Thyroid gland (tissue), 4 donors: ENCODE measurements around the gene SPTLC3. TPM values are rescaled to one million over a fixed set of nuclear protein-coding genes. Genes with fewer than 3 reads are reported as not detected.

Experiments
- DNase-seq, 2 donors: peaks; one replicate each; pipeline ENCODE4 v3.0.0-alpha.2; 2019
- H3K27ac ChIP-seq, 3 donors: fragments of 200-600 bp; sonication (generic); 1 replicate in 2 of 3; 2 replicates in 1 of 3; pipeline ENCODE4 v1.5.1; 2016 to 2019; ENCODE audit warnings: mild to moderate bottlenecking in 1 of 3, moderate library complexity in 1 of 3
- H3K27me3 ChIP-seq: fragments of 200-600 bp; sonication (generic); one replicate; pipeline ENCODE4 v1.5.1; 2019
- H3K36me3 ChIP-seq, 2 donors: fragments of 200-600 bp; sonication (generic); one replicate each; pipeline ENCODE4 v1.5.1; 2016 to 2019
- H3K4me1 ChIP-seq, 2 donors: fragments of 200-600 bp; sonication (generic); one replicate each; pipeline ENCODE4 v1.5.1; 2017 to 2019
- H3K4me3 ChIP-seq, 3 donors: fragments of 200-600 bp; sonication (generic); replicated peaks in 1 of 3; 1 replicate in 2 of 3; 2 replicates in 1 of 3; pipeline ENCODE4 v1.5.1; 2016; ENCODE audit warnings: mild to moderate bottlenecking in 1 of 3
- H3K9me3 ChIP-seq: fragments of 200-600 bp; sonication (generic); one replicate; pipeline ENCODE4 v1.5.1; 2017
- POLR2A ChIP-seq, 2 donors: fragments of 450-650 bp; IDR thresholded peaks; one replicate each; pipeline ENCODE4 v1.6.1; 2017; ENCODE audit warnings: antibody characterized with exemption in 2 of 2, mild to moderate bottlenecking in 2 of 2, moderate library complexity in 1 of 2
- WGBS, 2 donors: methylation state at CpG; one replicate each; pipeline ENCODE4 v1.1.5; 2017; 5-methylcytosine and 5-hydroxymethylcytosine counted together
- intact Hi-C: fragments of 100-400 bp; cut with DNase I; formaldehyde crosslinking; loops from one replicate; pipeline ENCODE4 v1.15.1; 2023
- total RNA-seq, 4 donors: library from RNA; depleted of rRNA; stranded (reverse); fragments of >200 nt; gene quantifications; one replicate each; pipeline ENCODE4 v1.2.3, GENCODE V29; 2016
- TF ChIP-seq, protein P1 (sequence below), 6 experiments: fragments of 200-600 bp in 3 of 6; fragments of 450-650 bp in 3 of 6; sonication (generic) in 3 of 6; IDR thresholded peaks; one replicate each; pipeline ENCODE4 v1.5.1; 2016 to 2019; ENCODE audit warnings: antibody characterized with exemption in 6 of 6, mild to moderate bottlenecking in 2 of 6, inconsistent platforms in 1 of 6, moderate library complexity in 1 of 6

The SPTLC3 gene
- total RNA-seq, 4 donors from 2014 or later: 33.8 to 71.5 (median 37.7) TPM

DNA sequence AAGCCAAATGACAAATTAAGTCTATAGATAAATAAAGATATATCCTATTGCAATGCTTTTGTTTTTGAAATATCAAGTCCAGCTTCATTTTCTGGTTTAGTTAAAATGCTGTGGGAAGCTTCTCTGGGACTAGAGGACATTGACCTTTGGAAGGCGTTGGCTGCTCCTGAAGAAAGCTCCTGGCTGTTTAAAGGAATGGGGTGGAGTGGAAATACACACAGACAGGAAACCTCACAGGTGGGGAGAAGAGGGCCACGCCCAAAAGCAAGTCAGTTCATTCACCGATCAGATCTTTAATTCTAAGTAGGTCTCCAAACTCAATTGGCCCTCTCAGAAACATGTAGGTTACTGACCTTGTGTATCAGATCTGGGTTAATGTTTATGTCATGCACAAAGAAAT is 59.6 kb downstream of the SPTLC3 start:
- no peak for DNase-seq
- WGBS, 2 donors: 72 to 82% methylated on average over 3 of the region's 3 CpGs
- no peak overlapping the region for H3K4me3 ChIP-seq
- no peaks in the 10 kb centered on the region for H3K4me1 ChIP-seq
- TF ChIP-seq, protein P1, sequence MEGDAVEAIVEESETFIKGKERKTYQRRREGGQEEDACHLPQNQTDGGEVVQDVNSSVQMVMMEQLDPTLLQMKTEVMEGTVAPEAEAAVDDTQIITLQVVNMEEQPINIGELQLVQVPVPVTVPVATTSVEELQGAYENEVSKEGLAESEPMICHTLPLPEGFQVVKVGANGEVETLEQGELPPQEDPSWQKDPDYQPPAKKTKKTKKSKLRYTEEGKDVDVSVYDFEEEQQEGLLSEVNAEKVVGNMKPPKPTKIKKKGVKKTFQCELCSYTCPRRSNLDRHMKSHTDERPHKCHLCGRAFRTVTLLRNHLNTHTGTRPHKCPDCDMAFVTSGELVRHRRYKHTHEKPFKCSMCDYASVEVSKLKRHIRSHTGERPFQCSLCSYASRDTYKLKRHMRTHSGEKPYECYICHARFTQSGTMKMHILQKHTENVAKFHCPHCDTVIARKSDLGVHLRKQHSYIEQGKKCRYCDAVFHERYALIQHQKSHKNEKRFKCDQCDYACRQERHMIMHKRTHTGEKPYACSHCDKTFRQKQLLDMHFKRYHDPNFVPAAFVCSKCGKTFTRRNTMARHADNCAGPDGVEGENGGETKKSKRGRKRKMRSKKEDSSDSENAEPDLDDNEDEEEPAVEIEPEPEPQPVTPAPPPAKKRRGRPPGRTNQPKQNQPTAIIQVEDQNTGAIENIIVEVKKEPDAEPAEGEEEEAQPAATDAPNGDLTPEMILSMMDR (IDR thresholded peaks at IDR 0.05): no peak
- TF ChIP-seq POLR2A (IDR thresholded peaks at IDR 0.05): no peak
- H3K9me3 ChIP-seq: no peaks in the 10 kb centered on the region
- no peaks in the 10 kb centered on the region for H3K27me3 ChIP-seq
- no peak overlapping the region for H3K27ac ChIP-seq
- H3K36me3 ChIP-seq: peaks cover 0 to 6% of the 10 kb centered on the region in 2 donors
- intact Hi-C loops: no loop called here

DNA sequence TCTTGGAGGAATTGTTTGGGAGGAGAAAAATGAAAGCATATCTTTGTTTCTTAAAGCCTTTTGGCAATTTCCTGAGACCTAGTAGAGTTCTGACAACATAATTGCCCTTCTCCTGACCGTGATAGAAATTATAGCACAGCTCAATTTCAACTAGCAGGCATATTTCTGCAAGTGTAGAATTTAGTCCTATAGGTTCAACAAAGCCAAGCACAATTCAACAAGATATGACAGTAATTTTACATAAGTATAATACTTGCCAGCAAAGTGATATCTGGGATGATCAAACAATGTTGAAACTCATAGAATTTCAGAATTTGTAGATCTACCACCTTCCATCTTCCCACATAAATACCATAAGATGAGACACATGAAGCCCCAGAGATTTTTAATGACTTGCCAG is 73.1 kb downstream of the SPTLC3 start:
- Histone ChIP-seq H3K9me3 (no peaks in the 10 kb centered on the region), H3K27me3 (no peaks in the 10 kb centered on the region), H3K27ac (no peak overlapping the region), H3K36me3 (no peaks in the 10 kb centered on the region), H3K4me3 (no peak overlapping the region), H3K4me1 (no peaks in the 10 kb centered on the region)
- WGBS, 2 donors: 77 to 81% methylated on average over 1 of the region's 1 CpG
- intact Hi-C loops: no loop called here
- TF ChIP-seq POLR2A (IDR thresholded peaks at IDR 0.05): no peak
- TF ChIP-seq, protein P1 (IDR thresholded peaks at IDR 0.05): no peak
- DNase-seq: no peak

DNA sequence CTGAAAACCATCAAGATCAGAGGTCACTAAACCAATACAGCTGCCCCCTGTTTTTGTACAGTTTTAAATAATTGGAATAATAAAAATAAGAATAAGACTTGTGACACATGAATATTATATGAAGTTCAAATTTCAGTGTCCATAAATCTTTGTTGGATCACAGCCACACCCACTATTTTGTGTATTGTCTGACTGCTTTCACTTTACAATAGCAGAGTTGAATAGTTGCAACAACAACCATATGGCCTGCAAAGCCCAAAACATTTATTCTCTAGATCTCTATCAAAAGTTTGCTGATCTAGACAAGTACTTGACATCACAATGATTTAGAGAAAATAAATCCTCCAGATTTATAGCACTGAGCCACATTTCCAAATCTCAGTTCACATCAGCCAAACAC is 73.6 kb downstream of the SPTLC3 start:
- H3K36me3 ChIP-seq: no peaks in the 10 kb centered on the region

DNA sequence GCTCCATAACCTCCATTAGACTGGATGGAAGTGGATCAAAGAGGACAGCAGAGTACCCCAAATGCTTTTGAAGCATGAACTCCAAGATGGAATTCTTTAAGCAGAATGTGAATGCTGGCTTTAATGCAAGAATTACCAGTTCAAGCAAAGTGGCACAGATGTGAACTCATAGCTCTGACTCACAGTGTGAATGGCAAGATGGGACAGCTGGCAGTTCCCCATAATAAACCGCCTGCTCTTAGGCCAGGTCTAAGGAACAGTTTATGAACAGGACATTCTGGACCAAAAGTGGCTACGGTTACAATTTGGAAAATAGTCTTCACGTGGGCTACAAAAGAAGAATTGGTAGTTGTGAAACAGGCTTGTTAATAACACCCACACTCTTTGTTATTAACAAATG is 76.5 kb downstream of the SPTLC3 start:
- Histone ChIP-seq H3K36me3 (no peaks in the 10 kb centered on the region), H3K4me3 (no peak overlapping the region), H3K27ac (no peak overlapping the region), H3K27me3 (no peaks in the 10 kb centered on the region), H3K9me3 (no peaks in the 10 kb centered on the region), H3K4me1 (no peaks in the 10 kb centered on the region)
- WGBS, 2 donors: 87 to 92% methylated on average over 3 of the region's 3 CpGs
- TF ChIP-seq POLR2A (IDR thresholded peaks at IDR 0.05): no peak
- TF ChIP-seq, protein P1 (IDR thresholded peaks at IDR 0.05): no peak
- no peak for DNase-seq
- intact Hi-C loops: no loop called here

More for the DNA sequence above, 73.6 kb downstream of the SPTLC3 start:
- no peaks in the 10 kb centered on the region for H3K9me3 ChIP-seq
- no peaks in the 10 kb centered on the region for H3K27me3 ChIP-seq
- H3K4me3 ChIP-seq: no peak overlapping the region
- no peaks in the 10 kb centered on the region for H3K4me1 ChIP-seq
- TF ChIP-seq POLR2A (IDR thresholded peaks at IDR 0.05): no peak
- TF ChIP-seq, protein P1 (IDR thresholded peaks at IDR 0.05): no peak
- intact Hi-C loops: no loop called here
- DNase-seq: no peak
- H3K27ac ChIP-seq: no peak overlapping the region

DNA sequence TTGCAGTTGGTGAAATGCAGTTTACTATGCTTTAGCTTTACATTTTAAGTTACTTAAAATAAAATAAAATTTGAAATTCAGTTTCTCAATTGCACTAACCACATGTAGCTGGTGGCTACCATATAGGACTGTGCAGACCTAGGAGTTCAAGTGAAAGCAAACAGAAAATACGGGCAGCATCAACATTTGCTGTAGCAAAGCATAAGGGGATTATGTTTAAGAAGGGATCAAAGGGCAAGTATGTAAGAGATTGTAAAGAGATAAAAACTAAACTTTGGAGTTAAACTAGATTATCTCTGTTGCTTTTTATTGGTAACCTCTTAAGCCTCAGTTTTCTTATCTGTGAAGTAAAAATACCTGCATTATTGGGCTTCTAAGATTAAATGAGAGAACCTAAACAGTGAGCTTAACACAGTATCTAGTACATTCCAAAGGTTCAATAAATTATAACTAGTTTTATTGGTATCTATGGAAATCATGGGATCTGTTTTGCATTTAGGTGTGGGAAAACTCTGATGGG is 81.2 kb downstream of the SPTLC3 start:
- Histone ChIP-seq H3K4me1 (no peaks in the 10 kb centered on the region), H3K36me3 (peaks cover 9 to 20% of the 10 kb centered on the region in 2 donors), H3K9me3 (no peaks in the 10 kb centered on the region), H3K27ac (no peak overlapping the region), H3K4me3 (no peak overlapping the region), H3K27me3 (no peaks in the 10 kb centered on the region)
- DNase-seq: no peak
- WGBS, 2 donors: 94 to 97% methylated on average over 1 of the region's 1 CpG
- no peak for TF ChIP-seq POLR2A (IDR thresholded peaks at IDR 0.05)
- TF ChIP-seq, protein P1 (IDR thresholded peaks at IDR 0.05): no peak
- intact Hi-C loops: no loop called here
